HG03159 (cell line): ENCODE data around the gene MLN.

Experiments
- ATAC-seq: cut with Tn5 transposase; IDR thresholded peaks from one replicate; pipeline ENCODE4 v1.9.1; 2021; ENCODE audit warnings: mild to moderate bottlenecking, moderate library complexity; ENCODE audit not compliant: unreplicated experiment

Gene MLN

GRCh38 chr6:33756211-33756954 lies 47.4 kb downstream of the MLN start:
- ATAC-seq, result no peak

DNA sequence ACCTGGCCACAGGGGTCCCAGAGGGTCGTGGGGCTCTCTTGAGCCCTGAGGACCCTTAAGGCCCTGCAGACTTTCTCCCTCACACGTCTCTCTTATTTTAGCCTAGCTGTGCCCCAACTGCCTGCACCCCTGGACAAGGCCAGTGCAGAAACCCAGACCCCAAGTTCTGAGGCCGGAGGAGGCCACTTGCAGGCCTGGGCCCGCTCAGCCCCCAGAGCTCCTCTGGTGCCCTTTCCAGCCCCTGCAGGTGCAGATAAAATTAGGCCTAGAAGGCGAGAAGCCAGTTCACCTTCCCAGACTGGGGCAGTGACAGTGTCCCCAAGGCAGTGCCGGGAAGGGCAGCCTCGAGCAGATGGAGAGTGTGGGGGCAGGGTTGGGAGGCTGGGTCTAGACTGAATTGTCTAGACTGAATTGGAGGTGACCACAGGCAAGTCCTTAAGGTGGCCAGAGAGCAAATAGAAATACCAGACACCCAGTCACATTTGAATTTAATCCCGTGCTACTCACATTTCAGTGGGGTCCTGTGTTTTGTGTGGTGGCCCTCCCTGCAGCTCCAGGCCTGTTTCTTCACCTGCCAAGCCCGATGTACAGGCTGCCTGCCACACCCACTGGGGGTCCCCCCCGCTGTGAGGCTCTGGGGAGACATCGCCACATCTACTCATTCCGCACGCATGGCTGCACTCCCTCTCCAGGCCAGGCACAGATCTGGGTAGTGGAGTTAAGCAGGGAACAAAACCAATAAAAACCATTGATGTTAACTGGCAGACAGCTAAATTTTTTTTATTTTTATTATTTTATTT lies 48.5 kb downstream of the MLN start:
- no peak for ATAC-seq

GRCh38 chr6:33754222-33754621 lies 49.6 kb downstream of the MLN start:
- ATAC-seq, result no peak

- no peak for ATAC-seq
Measured at GRCh38 chr6:33752646-33753015, 51.2 kb downstream of the MLN start.

DNA sequence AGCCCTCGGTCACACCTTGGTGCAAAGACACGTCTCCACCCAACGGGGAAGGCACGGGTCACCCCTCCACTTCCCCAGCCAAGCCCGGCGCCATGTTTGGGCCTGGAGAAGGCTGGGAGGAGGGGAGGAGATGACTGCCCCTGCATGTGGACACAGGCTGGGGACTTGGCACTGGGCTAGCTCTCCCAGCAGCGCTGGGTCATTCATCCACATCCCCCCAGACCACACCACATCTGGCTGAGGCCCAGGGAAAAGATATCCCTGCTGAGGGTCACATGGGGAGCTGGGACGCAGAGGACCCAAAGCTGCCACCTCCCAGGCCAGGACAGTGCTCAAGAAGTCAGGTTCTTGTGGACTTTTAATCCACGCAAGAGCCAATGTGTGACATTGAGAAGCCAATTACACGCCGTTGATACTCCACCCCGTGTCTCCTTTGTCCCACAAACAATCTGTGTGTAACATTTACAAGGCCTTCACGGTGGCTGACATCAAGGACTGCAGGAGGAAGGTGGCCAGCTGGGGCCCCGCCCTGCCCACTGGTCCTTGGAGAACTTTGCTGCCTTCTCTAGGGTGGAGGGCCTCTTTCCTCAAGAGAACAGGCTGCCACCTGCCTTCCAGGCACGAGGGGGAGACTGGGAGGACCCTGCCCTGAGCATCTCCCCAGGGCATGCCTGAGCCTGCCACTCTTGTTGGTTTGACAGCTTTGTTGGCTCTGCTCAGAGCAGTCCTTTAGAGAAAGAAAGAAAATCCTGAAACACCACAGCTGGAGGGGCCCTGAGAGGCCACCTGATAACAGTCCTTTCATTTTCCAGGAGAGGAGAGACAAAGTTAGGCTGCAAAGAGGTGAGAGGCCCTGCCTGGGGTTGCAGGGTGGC lies 51.8 kb downstream of the MLN start:
- ATAC-seq, result no peak

GRCh38 chr6:33750244-33750991 lies 53.4 kb downstream of the MLN start:
- ATAC-seq, result no peak

DNA sequence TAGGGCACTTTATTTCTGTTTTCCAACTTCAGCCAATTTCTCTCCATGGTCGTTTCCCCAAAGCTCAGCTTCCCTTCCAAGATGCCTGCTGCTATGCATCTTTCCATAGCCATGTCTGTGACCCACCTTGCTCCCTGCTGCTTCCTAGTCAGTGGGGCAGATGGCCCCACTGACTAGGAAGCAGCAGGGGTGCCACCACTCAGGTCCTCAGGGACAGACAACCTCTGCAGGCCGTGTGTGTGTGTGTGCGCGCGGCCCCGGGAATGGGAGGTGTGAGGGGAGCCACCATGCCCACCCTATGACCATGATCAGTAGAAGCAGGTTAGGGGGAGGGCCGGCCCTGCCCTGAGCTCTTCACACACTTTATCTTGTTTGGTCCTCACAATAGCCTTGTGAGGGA lies 54.4 kb downstream of the MLN start:
- ATAC-seq, result no peak

- no peak for ATAC-seq
Measured at GRCh38 chr6:33748841-33749240, 55.0 kb downstream of the MLN start.

GRCh38 chr6:33747823-33748222 lies 56.0 kb downstream of the MLN start:
- ATAC-seq, result no peak

GRCh38 chr6:33746651-33747100 lies 57.1 kb downstream of the MLN start, which contains the start of gene IP6K3:
Gene IP6K3, minus strand, starts transcription at chr6:33746905. Its CDS starts 11,429 bp downstream, at chr6:33735476.
- ATAC-seq, result no peak

DNA sequence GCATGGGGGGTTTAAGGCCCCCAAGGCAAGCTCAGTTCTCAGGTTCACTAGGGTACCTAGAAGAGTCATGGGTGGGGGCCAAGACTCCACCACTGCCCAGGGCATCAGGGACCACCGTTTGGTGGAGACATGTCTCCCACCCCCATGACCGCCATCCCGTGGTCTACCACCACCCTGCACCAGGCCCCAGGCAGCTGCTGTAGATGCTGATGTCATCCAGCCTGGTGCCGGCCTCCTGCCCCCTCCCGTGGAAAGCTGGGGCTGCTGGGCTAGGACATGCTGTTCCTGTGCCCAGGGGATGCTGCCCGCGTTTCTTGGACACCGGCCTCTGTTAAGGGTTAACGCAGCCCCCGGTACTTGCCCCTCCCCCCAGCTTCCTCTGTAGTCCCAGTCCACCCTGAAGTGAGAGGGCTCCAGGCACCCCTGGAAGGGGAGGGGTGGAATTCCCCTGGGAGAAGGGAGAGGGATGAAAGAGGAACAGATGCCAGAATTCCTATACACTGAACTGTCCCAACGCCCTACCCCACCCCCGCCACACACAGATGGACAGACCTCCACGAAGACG lies 57.7 kb downstream of the MLN start:
- no peak for ATAC-seq

GRCh38 chr6:33745548-33745947 lies 58.3 kb downstream of the MLN start:
- ATAC-seq, result no peak

DNA sequence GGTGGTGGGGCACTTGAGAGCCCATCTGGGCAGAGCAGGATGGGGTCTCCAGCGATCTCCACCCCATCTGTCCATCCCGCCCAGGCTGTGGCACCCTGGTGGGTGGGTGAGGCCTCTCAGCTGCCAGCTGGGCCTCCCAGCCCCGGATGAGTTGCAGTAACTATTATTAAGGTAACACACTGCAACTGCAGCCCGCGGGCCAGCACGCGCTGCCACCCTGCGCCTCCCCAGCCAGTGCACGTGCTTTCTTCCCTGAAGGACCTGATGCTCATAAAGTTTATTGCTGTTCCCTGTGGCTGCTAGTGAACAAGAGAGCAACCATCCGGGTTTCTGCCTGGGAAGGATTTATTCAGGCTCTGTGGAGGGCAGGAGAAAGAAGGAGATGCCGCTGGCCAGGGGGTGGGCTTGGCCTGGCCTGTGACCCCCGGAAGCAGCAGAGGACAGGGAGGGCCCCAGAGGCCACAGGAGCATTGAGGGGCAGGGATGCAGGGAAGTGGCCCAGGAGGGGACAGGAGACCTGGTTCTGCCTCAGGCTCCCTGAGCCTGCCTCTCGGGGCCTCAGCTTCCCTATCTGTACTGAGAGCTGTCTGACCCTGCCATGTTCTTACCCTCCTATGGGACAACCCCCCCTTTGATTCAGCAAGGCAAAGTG lies 58.8 kb downstream of the MLN start:
- ATAC-seq, result no peak
